Activated T-cell treated with anti-CD3 and anti-CD28 coated beads, Interleukin-2, amount 50 U/mL, for 1 hour (primary cell): ENCODE data around the gene CAMSAP2.
"Not testable (repeated sequence)": the region's sequence is repeated elsewhere in the genome, so short reads cannot be mapped to it uniquely, and the experiment has no call there.

Experiments
- DNase-seq: peaks from one replicate; pipeline ENCODE4 v3.0.0-alpha.2; 2020

CAMSAP2 gene

DNA sequence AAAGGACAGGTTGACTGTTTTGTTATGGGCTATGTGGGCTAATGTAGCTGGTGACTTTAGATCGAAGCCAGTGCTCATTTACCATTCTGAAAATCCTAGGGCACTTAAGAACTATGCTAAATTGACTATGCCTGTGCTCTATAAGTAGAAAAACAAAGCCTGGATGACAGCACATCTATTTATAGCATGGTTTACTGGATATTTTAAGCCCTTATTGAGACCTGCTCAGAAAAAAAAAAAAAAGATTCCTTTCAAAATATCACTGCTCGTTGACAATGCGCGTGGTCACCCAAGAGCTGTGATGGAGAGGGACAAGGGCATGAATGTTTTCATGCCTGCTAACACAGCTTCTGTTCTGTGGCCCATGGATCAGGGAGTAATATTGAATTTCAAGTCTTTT lies 48.1 kb downstream of the CAMSAP2 start:
- no peak for DNase-seq

DNA sequence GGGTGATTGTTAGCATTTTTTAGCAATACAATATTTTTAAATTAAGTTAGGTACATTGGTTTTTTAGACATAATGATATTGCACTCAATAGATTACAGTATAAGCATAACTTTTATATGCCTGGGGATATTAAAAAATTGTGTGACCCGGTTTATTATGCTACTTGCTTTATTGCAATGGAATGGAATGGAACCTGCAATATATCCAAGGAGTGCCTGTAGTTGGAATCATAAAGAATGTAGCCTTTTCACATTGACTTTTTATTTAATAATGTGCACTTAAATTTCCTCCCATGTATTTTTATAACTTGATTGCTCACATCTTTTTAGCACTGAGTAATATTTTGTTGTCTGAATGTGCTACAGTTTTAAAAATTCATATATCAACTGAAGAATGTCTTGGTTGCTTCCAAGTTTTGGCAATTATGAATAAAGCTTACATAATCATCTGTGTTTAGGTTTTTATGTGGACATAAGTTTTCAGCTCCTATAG lies 49.2 kb downstream of the CAMSAP2 start:
- no peak for DNase-seq

DNA sequence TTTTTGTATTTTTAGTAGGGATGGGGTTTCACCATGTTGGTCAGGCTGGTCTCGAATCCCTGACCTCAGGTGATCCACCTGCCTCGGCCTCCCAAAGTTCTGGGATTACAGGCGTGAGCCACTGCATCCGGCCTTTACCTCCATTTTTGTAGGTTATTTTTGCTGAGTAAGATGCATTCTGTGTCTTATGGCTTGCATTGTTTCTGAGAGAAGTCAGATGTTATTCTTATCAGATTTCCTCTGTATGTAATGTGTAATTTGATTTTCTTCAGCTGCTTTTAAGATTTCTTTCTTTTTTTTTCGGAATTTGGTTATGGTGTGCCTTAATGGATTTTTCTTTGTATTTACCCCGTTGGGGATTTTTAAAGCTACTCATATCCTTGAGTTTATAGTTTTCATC lies 52.3 kb downstream of the CAMSAP2 start:
- not testable (repeated sequence) for DNase-seq

DNA sequence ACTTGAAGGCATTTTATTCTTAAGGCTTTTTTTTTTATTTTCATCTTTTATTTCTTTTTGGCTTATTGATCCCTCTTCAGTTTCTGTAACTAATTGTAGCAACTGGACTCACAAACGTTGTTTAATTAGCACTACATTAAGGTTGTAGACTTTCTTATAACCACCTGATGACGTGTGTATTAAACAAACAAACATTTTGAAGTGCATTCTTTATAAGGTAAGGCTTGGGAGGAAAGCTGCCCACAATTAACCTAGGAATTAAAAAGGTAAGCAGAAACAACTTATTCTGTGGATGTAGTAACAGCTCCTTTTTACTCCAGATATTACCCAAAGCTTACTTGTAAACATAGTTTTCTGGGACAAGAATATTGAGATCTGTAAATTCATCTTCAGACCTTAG lies 55.0 kb downstream of the CAMSAP2 start:
- no peak for DNase-seq

DNA sequence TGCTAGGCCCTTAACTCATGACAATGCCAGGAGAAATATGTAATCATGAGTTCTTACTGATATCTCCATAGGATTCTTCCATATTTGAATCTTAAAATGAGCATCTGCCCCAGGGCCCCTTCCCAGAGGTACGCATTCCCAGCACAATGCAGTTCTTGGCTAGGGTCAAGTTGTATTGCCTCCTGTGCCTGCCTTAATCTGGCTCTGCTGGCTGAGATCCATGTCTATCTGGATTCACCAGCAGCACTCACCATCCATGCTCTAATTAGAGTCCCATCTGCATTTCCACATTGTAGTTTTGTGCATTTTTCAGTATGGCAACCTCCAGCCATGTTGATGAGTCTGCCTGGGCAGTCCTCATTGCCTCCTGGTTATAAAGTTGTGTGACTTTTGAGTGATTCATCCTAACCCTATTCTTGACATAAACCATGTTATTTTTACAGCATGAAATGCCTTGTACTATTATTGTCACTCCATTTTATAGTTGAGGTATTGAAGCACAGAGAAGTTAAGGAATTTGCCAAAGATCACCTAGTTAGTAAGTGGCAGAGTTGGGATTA lies 55.9 kb downstream of the CAMSAP2 start:
- no peak for DNase-seq

DNA sequence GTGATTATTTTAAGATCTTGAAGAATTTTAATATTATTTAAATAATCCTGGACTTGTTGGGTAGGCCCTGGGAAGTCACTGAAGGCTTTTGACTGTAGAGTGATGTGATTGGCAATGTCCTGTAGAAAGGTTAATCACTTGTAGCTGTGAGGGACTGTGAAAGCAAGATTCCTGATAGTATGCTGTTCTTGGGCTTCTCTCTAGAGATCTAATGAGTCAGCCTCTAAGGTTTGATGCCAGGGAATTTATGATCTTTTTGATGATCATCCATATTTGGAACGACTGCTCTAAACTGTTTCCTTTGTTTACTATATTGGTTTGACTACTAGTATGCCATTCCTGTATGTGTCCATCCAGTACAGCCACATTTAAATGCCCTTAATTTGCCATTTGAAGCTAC lies 56.5 kb downstream of the CAMSAP2 start:
- no peak for DNase-seq

DNA sequence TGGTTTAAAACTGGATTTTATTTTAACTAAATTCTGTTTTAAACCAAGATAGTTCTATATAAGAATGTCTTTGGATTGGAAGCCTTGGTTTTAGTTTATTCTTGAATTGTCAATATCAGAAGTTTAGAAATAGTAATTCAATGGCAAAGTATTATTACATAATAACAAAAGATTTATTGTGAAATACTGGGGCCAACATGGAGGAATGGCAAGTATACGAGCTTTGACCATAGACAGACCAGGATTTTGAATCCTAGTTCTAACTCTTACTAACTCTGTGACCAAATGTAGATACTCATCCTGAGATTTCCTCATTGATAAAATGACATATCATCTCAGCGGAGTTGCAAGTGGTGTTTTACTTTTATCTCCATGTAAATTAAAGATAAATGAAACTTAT lies 63.3 kb downstream of the CAMSAP2 start:
- DNase-seq: no peak

DNA sequence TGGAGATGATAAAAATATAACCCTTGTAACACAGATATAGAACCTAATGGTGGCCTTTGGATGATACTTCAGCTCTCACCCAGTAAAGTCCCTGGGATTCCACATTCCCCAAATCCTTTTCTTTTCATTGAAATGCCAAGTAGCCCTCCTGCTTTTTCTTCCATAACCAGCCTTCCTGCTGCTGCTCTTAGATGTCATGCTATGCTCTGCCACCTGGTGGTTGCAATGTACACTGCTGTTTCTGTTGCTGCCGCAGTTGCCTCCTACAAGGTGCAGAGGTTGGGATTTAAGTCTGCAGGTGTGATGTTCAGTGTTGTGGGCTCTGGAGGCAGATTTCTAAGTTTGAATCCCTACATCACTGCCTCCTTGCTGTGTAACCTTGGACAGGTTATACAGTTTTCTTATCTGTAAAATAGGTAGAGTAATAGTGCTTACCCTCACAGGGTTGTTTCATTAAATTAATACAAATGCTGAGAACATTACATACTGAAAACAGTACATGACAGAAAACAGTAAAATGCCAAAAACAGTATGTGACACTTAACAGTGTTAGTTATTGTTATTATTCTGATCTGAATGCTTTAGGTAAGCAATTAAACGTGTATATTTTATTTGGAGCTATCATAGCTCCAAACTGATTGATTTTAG lies 64.3 kb downstream of the CAMSAP2 start:
- peak; percentile 70 for DNase-seq

DNA sequence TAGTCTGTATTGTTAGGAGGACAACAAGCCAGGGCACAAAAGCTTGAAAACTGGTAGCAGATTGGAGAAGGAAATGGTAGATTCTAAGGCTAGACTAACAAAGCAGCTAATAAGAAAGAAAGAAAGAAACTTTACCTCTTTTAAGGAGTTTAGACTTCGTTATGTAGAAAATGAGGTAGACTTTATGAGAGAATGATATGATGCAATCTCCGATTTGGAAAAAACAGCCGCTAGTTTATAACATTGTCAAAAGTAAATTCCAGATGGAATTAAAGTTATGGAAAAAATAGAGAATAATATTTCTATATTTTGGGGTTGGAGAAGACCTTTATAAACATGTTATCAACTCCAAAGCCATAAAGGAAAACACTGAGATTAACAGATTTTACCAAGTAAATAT lies 67.0 kb downstream of the CAMSAP2 start:
- DNase-seq: no peak

DNA sequence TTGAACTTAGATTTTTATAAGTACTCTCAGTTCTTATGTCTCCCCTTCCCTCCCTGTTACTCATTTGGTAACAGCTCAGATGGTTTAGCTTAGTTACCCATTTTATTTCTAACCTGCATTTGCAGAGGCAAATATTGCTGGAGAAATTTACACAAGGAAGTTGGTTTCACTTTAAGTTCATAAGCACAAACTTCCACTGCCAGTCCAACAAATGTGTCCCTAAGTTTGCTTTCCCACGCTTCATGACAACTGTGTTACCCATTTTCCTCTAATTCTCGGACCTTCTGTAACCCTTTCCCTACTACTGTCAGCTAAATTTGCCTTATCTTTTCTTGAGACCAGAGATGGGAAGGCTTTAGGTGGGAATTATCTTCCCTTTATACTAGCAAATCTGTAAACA lies 70.2 kb downstream of the CAMSAP2 start:
- no peak for DNase-seq

DNA sequence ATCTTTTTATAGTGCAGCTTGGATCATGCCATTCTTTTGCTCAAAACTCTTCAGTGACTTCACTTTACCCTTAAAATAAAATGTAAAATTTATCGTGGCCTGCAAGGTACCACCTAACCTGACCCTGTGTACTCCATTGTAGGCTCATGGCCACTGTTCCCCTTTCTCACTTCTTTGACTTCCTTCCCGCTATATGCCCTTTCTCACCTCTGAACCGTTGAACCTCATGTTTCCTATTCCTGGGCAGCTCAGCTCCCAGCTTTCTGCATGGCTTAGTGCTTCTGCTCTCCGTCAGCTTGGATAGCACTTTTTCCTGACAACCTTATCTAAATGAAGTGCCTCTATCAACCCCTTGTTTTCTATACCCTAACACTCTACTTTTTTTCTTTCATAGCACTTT lies 73.0 kb downstream of the CAMSAP2 start:
- no peak for DNase-seq

DNA sequence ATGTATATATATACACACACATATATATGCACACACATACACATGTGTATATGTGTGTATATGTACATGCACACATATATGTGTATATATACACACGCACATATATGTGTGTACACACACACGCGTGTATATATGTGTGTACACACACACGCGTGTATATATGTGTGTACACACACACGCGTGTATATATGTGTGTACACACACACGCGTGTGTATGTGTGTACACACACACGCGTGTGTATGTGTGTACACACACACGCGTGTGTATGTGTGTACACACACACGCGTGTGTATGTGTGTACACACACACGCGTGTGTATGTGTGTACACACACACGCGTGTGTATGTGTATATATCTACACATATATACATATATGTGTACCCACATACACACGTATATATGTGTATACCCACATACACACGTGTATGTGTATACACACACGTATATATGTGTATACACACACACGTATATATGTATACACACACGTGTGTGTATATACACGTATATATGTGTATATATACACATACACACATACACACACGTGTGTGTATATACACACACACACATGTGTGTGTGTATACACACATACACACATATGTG lies 78.0 kb downstream of the CAMSAP2 start:
- DNase-seq: not testable (repeated sequence)

DNA sequence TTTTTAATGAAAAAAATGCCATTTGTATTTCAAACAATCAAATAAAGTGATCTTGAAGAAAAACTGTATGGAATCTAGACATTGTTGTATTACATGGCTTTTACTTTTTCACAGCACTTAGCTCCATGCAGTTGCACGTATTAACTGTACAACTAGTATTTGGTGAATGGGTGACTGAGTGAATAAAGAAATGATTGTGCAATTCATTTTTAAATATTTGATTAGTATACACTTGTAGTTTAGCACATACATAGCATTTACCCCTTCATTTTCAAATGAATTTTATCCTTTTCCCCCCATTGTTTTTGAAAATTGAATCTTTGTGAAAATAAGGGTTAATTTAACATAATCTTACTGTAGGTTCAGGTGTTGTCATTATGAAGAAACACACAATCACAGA lies 79.6 kb downstream of the CAMSAP2 start:
- no peak for DNase-seq

DNA sequence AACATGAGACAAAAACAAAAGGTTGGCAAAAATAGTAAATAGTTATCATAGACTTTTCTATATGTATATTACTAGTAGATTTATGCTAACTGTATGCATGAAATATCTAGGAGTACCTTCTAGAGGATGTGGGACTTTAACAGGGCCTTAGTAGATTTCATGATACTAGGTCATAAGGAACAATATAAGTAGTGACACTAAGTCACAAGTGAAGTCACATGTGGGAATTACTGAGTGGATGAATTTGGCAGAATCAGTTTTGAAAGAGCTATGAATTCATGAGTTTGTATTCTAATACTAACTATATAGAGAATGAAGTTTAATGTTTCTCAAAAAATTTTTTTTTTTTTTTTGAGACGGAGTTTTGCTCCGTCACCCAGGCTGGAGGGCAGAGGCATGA lies 81.0 kb downstream of the CAMSAP2 start:
- DNase-seq: no peak

DNA sequence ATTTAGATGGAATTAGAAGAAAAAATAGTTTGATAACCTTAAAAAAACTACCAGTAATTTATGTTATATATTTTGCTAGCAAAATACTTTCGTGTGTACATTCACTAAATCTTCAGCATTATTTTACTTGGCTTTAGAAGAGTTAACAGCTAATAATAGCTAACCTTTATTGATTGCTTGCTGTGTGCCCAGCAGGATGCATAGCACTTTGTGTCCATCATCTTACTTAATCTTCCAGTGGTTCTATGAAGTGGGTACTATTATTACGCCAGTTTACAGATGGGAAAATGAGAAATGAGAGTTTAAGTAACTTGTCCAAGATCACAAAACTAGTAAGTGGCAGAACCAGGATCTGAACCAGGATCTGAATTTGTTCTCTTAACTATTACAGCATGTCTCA lies 92.4 kb downstream of the CAMSAP2 start:
- no peak for DNase-seq

DNA sequence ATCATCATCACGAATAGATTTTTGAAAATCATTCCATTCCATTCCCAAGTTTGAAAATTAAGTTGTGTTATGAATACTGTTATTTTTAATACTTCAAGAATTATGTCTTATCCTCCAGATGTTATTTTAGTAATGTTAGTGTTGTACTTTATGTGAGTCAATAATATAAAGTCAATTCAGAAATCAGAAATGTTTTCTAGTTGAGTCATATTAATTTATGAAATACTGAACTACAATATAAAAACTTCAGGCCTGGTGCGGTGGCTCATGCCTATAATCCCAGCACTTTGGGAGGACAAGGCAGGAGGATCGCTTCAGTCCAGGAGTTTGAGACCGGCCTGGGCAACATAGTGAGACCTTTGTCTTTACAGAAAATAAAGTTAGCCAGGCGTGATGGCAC lies 95.7 kb downstream of the CAMSAP2 start:
- DNase-seq: no peak

DNA sequence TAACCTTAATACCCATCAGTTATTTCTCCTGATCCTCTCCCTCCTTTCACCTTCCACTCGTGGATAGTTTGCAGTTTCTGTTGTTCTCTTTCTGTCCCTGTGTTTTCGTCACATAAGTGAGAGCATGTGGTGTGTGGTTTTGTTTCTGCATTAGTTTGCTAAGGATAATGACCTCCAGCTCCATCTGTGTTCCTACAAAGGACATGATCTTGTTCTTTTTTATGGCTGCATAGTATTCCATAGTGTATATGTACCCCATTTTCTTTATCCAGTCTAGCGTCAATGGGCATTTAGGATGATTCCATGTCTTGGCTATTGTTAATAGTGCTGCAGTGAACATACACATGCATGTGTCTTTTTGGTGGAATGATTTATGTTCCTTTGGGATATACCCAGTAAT lies 97.5 kb downstream of the CAMSAP2 start:
- no peak for DNase-seq

DNA sequence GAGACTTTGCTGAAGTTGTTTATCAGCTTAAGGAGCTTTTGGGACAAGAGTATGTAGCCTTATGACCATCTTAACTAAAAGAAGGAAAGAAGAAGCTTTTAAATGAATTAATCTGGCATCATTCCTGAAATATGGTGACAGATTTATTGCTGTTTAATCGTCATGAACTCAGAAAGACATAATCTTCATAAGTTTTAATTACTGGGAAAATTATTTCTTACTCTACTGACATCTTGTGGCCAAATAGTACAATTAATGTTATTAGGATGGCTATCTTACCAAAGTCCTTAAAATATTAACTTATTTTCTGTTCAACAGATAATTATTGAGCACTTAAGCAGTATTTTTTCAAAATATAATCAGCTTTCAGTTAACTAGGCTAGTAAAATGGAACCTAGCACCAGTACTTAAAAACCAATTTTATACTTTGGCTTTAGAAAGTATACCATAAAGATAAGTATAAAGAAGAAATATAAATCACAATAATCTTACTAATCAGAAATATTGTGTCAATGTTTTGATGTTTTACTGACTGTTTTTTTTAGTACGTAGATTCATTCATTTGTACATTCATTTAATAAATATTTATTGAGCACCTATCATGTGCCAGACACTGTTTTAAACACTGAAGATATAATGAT lies 99.4 kb downstream of the CAMSAP2 start:
- no peak for DNase-seq

DNA sequence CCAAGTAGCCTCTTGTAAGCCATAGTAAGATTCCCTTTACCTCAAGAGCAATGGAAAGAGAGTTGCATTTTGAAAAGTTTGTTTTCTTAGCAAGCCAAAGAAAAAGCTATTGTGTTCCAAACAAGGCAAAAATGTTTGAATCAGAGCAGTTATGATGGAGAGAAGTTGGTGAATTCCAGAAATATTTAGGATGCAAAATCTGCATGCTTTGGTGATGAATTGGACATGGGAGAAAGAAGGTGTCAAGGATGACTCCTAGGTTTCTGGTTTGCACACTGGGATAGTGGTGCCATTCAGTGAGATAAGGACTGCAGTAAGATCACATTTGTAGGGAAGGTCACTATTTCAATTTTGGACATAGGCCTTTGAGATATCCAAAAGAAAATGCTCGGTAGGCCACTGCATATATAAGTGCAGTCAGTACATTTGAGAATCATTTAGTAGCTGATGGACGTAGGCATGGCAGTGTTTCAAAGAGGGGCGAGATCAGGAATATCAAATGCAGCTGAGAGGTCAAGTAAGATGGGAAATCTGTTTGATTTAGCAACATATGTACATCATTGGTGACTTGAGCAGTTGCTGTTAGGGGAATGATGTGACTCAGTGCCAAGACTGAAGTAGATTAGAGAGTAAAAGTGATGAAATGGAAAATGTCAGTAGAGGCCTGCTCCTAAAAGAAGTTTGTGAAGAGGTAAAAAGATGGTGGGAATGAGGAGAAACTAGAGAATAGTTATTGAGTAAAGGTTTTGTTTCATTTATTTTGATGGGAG lies 100.2 kb downstream of the CAMSAP2 start:
- DNase-seq: no peak

DNA sequence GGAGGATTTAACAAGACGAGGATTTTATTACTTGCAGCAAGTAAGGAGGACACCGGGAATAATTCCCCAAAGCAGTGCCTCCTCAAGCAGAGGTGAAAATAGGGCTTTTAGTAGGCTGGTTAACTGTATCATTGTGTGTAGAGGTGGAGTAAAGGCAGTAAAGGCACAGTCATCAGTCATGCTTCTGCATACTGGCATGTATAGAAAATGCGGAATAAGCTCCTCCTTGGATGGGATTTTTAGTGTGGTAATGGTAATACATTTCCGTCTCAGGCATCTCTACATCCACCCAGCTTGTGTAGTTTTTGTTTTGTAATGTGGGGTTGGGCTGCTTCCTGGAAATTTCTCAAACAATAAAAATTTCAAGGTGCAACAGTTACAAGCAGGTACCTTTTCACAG lies 106.7 kb downstream of the CAMSAP2 start:
- no peak for DNase-seq

DNA sequence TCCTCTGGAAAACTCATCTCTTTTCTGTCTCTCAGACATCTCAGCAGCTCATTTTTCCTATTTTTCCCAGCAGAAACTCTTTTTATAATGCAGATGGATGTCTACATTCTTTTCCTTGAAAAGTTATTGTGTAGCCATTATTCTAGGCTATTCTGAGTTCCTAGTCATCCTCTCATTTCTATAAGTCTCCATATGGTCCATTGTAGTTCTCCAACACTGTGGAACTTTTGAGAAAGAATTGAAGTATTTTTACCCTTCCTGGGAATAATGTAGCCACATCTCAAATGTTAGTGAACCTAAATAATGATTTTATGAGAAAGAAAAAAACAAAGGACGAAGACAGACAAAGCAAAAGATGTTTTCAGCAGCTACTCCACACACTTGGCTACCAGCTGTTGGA lies 107.7 kb downstream of the CAMSAP2 start:
- DNase-seq: no peak

DNA sequence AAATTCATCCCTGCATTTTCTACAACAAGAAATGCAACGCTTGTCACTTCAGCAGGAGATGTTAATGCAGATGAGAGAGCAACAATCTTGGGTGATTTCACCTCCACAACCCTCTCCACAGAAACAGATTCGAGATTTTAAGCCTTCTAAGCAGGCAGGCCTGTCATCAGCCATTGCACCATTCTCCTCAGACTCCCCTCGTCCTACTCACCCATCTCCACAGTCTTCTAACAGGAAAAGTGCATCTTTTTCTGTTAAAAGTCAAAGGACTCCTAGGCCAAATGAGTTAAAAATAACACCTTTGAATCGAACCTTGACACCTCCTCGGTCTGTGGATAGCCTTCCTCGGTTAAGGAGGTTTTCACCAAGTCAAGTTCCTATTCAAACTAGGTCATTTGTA lies 110.7 kb downstream of the CAMSAP2 start:
- no peak for DNase-seq

DNA sequence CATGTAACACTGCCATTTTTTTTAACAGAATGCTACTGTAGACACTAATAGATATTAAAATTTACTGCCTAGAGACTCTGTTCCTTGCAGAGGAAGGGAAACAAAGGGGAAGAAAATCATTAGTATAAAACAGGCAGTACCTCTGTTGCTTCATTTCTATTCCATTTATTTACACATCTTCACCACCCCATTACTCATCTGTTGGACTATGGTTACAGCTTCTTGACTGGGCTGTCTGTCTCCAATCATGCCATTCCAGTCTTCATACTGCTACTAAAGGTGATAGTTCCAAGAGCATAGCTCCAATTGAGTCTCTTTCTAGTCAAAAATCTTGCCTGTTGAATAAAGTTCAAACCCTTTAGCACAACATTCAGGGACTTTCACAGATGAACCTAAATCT lies 111.9 kb downstream of the CAMSAP2 start:
- DNase-seq: no peak
